ENCODE measurements around the gene TUBGCP2. TPM values are rescaled to one million over a fixed set of nuclear protein-coding genes. Genes with fewer than 3 reads are reported as not detected.
A peak's percentile ranks its signal among the peaks of the same experiment; 100 is the strongest.
"Not testable (repeated sequence)": the region's sequence is repeated elsewhere in the genome, so short reads cannot be mapped to it uniquely, and the experiment has no call there.

The TUBGCP2 gene
- total RNA-seq, 1 donor: 73.2 TPM

GRCh38 chr10:133270773-133271297 is 37.8 kb downstream of the TUBGCP2 start:
- no peak for DNase-seq (ENCODE audit: low read depth in 2 of 3, low spot score in 2 of 3)

GRCh38 chr10:133270204-133270603 is 38.5 kb downstream of the TUBGCP2 start:
- no peak for DNase-seq (ENCODE audit: low read depth in 2 of 3, low spot score in 2 of 3)

- no peak for DNase-seq (ENCODE audit: low read depth in 2 of 3, low spot score in 2 of 3)
These were observed 39.3 kb downstream of the TUBGCP2 start for GRCh38 chr10:133269367-133269766.

GRCh38 chr10:133268532-133268931 is 40.1 kb downstream of the TUBGCP2 start:
- no peak for DNase-seq (ENCODE audit: low read depth in 2 of 3, low spot score in 2 of 3)

- no peak for DNase-seq (ENCODE audit: low read depth in 2 of 3, low spot score in 2 of 3)
These were observed 40.8 kb downstream of the TUBGCP2 start for GRCh38 chr10:133267829-133268228.

GRCh38 chr10:133267293-133267692 is 41.4 kb downstream of the TUBGCP2 start:
- no peak for DNase-seq (ENCODE audit: low read depth in 2 of 3, low spot score in 2 of 3)

- no peak for DNase-seq (ENCODE audit: low read depth in 2 of 3, low spot score in 2 of 3)
These were observed 42.4 kb downstream of the TUBGCP2 start for GRCh38 chr10:133266056-133266795.

GRCh38 chr10:133265052-133265451 is 43.6 kb downstream of the TUBGCP2 start:
- DNase-seq (ENCODE audit: low read depth in 2 of 3, low spot score in 2 of 3): not testable (repeated sequence)

GRCh38 chr10:133264461-133264860 is 44.2 kb downstream of the TUBGCP2 start:
- no peak for DNase-seq (ENCODE audit: low read depth in 2 of 3, low spot score in 2 of 3)

GRCh38 chr10:133263674-133264073 is 45.0 kb downstream of the TUBGCP2 start:
- no peak for DNase-seq (ENCODE audit: low read depth in 2 of 3, low spot score in 2 of 3)

GRCh38 chr10:133262696-133263095 is 46.0 kb downstream of the TUBGCP2 start:
- DNase-seq (ENCODE audit: low read depth in 2 of 3, low spot score in 2 of 3): no peak

- DNase-seq (ENCODE audit: low read depth in 2 of 3, low spot score in 2 of 3): peak in 2 of 3 donors; percentile 63 to 66
These were observed 46.8 kb downstream of the TUBGCP2 start for GRCh38 chr10:133261726-133262325.

GRCh38 chr10:133260895-133261725 is 47.6 kb downstream of the TUBGCP2 start:
- DNase-seq (ENCODE audit: low read depth in 2 of 3, low spot score in 2 of 3): peak; percentile 40 to 55 (median 46)

- no peak for DNase-seq (ENCODE audit: low read depth in 2 of 3, low spot score in 2 of 3)
These were observed 49.1 kb downstream of the TUBGCP2 start for GRCh38 chr10:133259602-133259989.

GRCh38 chr10:133258818-133259601 is 49.7 kb downstream of the TUBGCP2 start:
- DNase-seq (ENCODE audit: low read depth in 2 of 3, low spot score in 2 of 3): peak; percentile 53 to 97 (median 96)

- peak in 2 of 3 donors; percentile 39 to 44 for DNase-seq (ENCODE audit: low read depth in 2 of 3, low spot score in 2 of 3)
These were observed 50.4 kb downstream of the TUBGCP2 start for GRCh38 chr10:133258066-133258817.

GRCh38 chr10:133257489-133258065 is 51.1 kb downstream of the TUBGCP2 start:
- DNase-seq (ENCODE audit: low read depth in 2 of 3, low spot score in 2 of 3): peak in 1 of 3 donors; percentile 59

GRCh38 chr10:133255323-133255722 is 53.3 kb downstream of the TUBGCP2 start:
- no peak for DNase-seq (ENCODE audit: low read depth in 2 of 3, low spot score in 2 of 3)

- no peak for DNase-seq (ENCODE audit: low read depth in 2 of 3, low spot score in 2 of 3)
These were observed 54.1 kb downstream of the TUBGCP2 start for GRCh38 chr10:133254421-133255120.
